H9 (cell line): Measurements from ENCODE around the gene UFM1. TPM values are rescaled to one million over a fixed set of nuclear protein-coding genes. Genes with fewer than 3 reads are reported as not detected.

Experiments
- DNase-seq: peaks from one replicate; pipeline ENCODE4 v3.0.0-alpha.2; 2017
- H2AFZ ChIP-seq: one replicate; pipeline ENCODE4 v1.6.1; 2013; ENCODE audit warnings: mild to moderate bottlenecking, low read length, control low read depth, moderate library complexity
- H2AK5ac ChIP-seq: 2 replicates; pipeline ENCODE4 v1.6.1; 2013; ENCODE audit warnings: low read length, control low read depth, mixed read lengths; ENCODE audit not compliant: insufficient read length
- H2BK120ac ChIP-seq: one replicate; pipeline ENCODE4 v1.6.1; 2013; ENCODE audit warnings: low read depth, mild to moderate bottlenecking, low read length, control low read depth, inconsistent platforms; ENCODE audit not compliant: poor library complexity, severe bottlenecking
- H2BK12ac ChIP-seq: 2 replicates; pipeline ENCODE4 v1.6.1; 2013; ENCODE audit warnings: low read length, control low read depth, mixed read lengths, low read depth; ENCODE audit not compliant: insufficient read length
- H2BK15ac ChIP-seq: 2 replicates; pipeline ENCODE4 v1.6.1; 2013; ENCODE audit warnings: low read depth, low read length, control low read depth
- H2BK20ac ChIP-seq: one replicate; pipeline ENCODE4 v1.6.1; 2013; ENCODE audit warnings: low read depth, mild to moderate bottlenecking, low read length, control low read depth, inconsistent platforms; ENCODE audit not compliant: poor library complexity, severe bottlenecking
- H2BK5ac ChIP-seq: 2 replicates; pipeline ENCODE4 v1.6.1; 2013; ENCODE audit warnings: low read length, control low read depth, mixed read lengths; ENCODE audit not compliant: insufficient read length
- H3K14ac ChIP-seq: 2 replicates; pipeline ENCODE4 v1.6.1; 2013; ENCODE audit warnings: low read length, control low read depth; ENCODE audit not compliant: insufficient read depth
- H3K18ac ChIP-seq: 2 replicates; pipeline ENCODE4 v1.6.1; 2013; ENCODE audit warnings: low read depth, mild to moderate bottlenecking, mixed read lengths, low read length, control low read depth; ENCODE audit not compliant: insufficient read length
- H3K23ac ChIP-seq: 2 replicates; pipeline ENCODE4 v1.6.1; 2013; ENCODE audit warnings: low read length, control low read depth, mixed read lengths, low read depth; ENCODE audit not compliant: insufficient read length
- H3K23me2 ChIP-seq: 2 replicates; pipeline ENCODE4 v1.6.1; 2013; ENCODE audit warnings: low read depth, mild to moderate bottlenecking, mixed read lengths, low read length, control low read depth; ENCODE audit not compliant: insufficient read length, poor library complexity, severe bottlenecking
- H3K27ac ChIP-seq: 2 replicates; pipeline ENCODE4 v1.5.1; 2013; ENCODE audit warnings: low read length, control low read depth, mixed read lengths, low read depth; ENCODE audit not compliant: insufficient read length
- H3K27me3 ChIP-seq: 2 replicates; pipeline ENCODE4 v1.6.1; 2013; ENCODE audit warnings: low read length, control low read depth, inconsistent platforms; ENCODE audit not compliant: insufficient read depth
- H3K4ac ChIP-seq: 2 replicates; pipeline ENCODE4 v1.6.1; 2013; ENCODE audit warnings: low read depth, mild to moderate bottlenecking, control low read depth, inconsistent platforms, low read length, moderate library complexity
- H3K4me1 ChIP-seq: 2 replicates; pipeline ENCODE4 v1.6.1; 2013; ENCODE audit warnings: low read length, control low read depth, inconsistent platforms; ENCODE audit not compliant: insufficient read depth
- H3K4me2 ChIP-seq: 2 replicates; pipeline ENCODE4 v1.6.1; 2013; ENCODE audit warnings: low read length, control low read depth, mixed read lengths; ENCODE audit not compliant: insufficient read length, insufficient read depth
- H3K56ac ChIP-seq: 2 replicates; pipeline ENCODE4 v1.6.1; 2013; ENCODE audit warnings: low read depth, mild to moderate bottlenecking, mixed read lengths, low read length, control low read depth; ENCODE audit not compliant: insufficient read length
- H3K79me1 ChIP-seq: 2 replicates; pipeline ENCODE4 v1.6.1; 2013; ENCODE audit warnings: low read depth, mild to moderate bottlenecking, moderate library complexity, low read length, control low read depth, inconsistent platforms; ENCODE audit not compliant: insufficient read depth, poor library complexity, severe bottlenecking
- H3K79me2 ChIP-seq: 2 replicates; pipeline ENCODE4 v1.6.1; 2013; ENCODE audit warnings: low read length, control low read depth, inconsistent platforms; ENCODE audit not compliant: insufficient read depth
- H3K9ac ChIP-seq: 2 replicates; pipeline ENCODE4 v1.6.1; 2013; ENCODE audit warnings: low read length, control low read depth, mixed read lengths; ENCODE audit not compliant: insufficient read length; ENCODE audit errors: extremely low read depth
- H3K9me3 ChIP-seq: one replicate; pipeline ENCODE4 v1.6.1; 2013; ENCODE audit warnings: low read depth, low read length, inconsistent platforms; ENCODE audit not compliant: control insufficient read depth
- H3T11ph ChIP-seq: one replicate; pipeline ENCODE4 v1.6.1; 2013; ENCODE audit warnings: mild to moderate bottlenecking, low read length, control low read depth, inconsistent platforms
- H4K20me1 ChIP-seq: one replicate; pipeline ENCODE4 v1.6.1; 2013; ENCODE audit not compliant: control insufficient read depth, insufficient read length, insufficient read depth
- H4K5ac ChIP-seq: 2 replicates; pipeline ENCODE4 v1.6.1; 2013; ENCODE audit warnings: low read depth, mild to moderate bottlenecking, mixed read lengths, low read length, control low read depth; ENCODE audit not compliant: insufficient read length
- H4K8ac ChIP-seq: replicated peaks from 2 replicates; pipeline ENCODE4 v1.6.1; 2013; ENCODE audit warnings: low read length, control low read depth, mixed read lengths, low read depth; ENCODE audit not compliant: insufficient read length
- H4K91ac ChIP-seq: 2 replicates; pipeline ENCODE4 v1.6.1; 2013; ENCODE audit warnings: low read depth, mild to moderate bottlenecking, moderate library complexity, mixed read lengths, low read length, control low read depth; ENCODE audit not compliant: insufficient read length
- H3K27ac Mint-ChIP-seq, 3 experiments: 2 replicates in 2 of 3; 3 replicates in 1 of 3; pipeline ENCODE4 v1.8.0; 2020 to 2021; ENCODE audit warnings: mixed read lengths in 3 of 3, mild to moderate bottlenecking in 1 of 3, moderate library complexity in 1 of 3
- H3K27me3 Mint-ChIP-seq: 2 replicates; pipeline ENCODE4 v1.8.0; 2021; ENCODE audit warnings: low read depth, mild to moderate bottlenecking, moderate library complexity, mixed read lengths
- H3K36me3 Mint-ChIP-seq, 3 experiments: 2 replicates in 2 of 3; 3 replicates in 1 of 3; pipeline ENCODE4 v1.8.0; 2020 to 2021; ENCODE audit warnings: low read depth in 3 of 3, mixed read lengths in 3 of 3; ENCODE audit not compliant: insufficient read depth in 1 of 3
- H3K4me1 Mint-ChIP-seq, 2 experiments: 2 replicates each; pipeline ENCODE4 v1.8.0; 2020; ENCODE audit warnings: mixed read lengths in 2 of 2
- H3K4me3 Mint-ChIP-seq, 2 experiments: 2 replicates in 1 of 2; 3 replicates in 1 of 2; pipeline ENCODE4 v1.8.0; 2020 to 2021; ENCODE audit warnings: mild to moderate bottlenecking in 2 of 2, mixed read lengths in 2 of 2, moderate library complexity in 1 of 2
- H3K9me3 Mint-ChIP-seq, 2 experiments: 2 replicates in 1 of 2; 3 replicates in 1 of 2; pipeline ENCODE4 v1.8.0; 2020; ENCODE audit warnings: mild to moderate bottlenecking in 2 of 2, mixed read lengths in 2 of 2, moderate library complexity in 1 of 2
- WGBS: extraction: QIAGEN DNeasy Blood & Tissue Kit; methylation state at CpG from one replicate; pipeline ENCODE4 v1.1.7; 2013; ENCODE audit warnings: missing lambda C conversion rate, low lambda C conversion rate, mixed read lengths; ENCODE audit not compliant: insufficient read length; ENCODE audit errors: extremely low coverage; 5-methylcytosine and 5-hydroxymethylcytosine counted together
- long read RNA-seq: library from polyadenylated mRNA; unstranded; transcript quantifications from one replicate; pipeline ENCODE4 v2.0.0, GENCODE V29; 2020
- total RNA-seq: library from RNA; stranded (reverse); gene quantifications from 2 replicates; pipeline ENCODE4 v1.2.1, GENCODE V29; 2021
- TF ChIP-seq, protein P1 (sequence below): fragments of 200-600 bp; sonication (generic); conservative IDR thresholded peaks from 3 replicates; pipeline ENCODE4 v1.8.0; 2021; ENCODE audit warnings: antibody characterized with exemption, mild to moderate bottlenecking

Gene UFM1
- total RNA-seq: 54.6 and 57.3 TPM in 2 replicates
- long read RNA-seq, transcript UFM1-205 (3 exons, 777 nt): minor isoform, 19 of 393 reads
- long read RNA-seq, transcript UFM1-202 (6 exons, 846 nt): minor isoform, 5 of 393 reads
- long read RNA-seq, transcript UFM1-201 (6 exons, 3,138 nt): major isoform, 328 of 393 reads
- long read RNA-seq, partial matches to known transcripts: 12 of 393 reads
- long read RNA-seq, other reads (novel, unspliced or antisense): 28 of 393 reads

- Mint-ChIP-seq H3K4me1 (peaks cover 46 to 51% of the 10 kb centered on the region in 2 experiments), H3K9me3 (no peaks in the 10 kb centered on the region), H3K27ac (peak within 1 kb of the TSS; percentile 88 to 99 (median 98)), H3K27me3 (no peaks in the 10 kb centered on the region), H3K4me3 (peak within 1 kb of the TSS; percentile 99 to 100), H3K36me3 (peaks cover 3 to 21% (median 9%) of the 10 kb centered on the region in 3 experiments; a peak in 5 of 7 replicates)
- H3K9me3 ChIP-seq: no peaks in the 10 kb centered on the region
- peaks cover 2% of the 10 kb centered on the region; the same call in 1 of the 2 replicates for H3K4me1 ChIP-seq
- TF ChIP-seq, protein P1, sequence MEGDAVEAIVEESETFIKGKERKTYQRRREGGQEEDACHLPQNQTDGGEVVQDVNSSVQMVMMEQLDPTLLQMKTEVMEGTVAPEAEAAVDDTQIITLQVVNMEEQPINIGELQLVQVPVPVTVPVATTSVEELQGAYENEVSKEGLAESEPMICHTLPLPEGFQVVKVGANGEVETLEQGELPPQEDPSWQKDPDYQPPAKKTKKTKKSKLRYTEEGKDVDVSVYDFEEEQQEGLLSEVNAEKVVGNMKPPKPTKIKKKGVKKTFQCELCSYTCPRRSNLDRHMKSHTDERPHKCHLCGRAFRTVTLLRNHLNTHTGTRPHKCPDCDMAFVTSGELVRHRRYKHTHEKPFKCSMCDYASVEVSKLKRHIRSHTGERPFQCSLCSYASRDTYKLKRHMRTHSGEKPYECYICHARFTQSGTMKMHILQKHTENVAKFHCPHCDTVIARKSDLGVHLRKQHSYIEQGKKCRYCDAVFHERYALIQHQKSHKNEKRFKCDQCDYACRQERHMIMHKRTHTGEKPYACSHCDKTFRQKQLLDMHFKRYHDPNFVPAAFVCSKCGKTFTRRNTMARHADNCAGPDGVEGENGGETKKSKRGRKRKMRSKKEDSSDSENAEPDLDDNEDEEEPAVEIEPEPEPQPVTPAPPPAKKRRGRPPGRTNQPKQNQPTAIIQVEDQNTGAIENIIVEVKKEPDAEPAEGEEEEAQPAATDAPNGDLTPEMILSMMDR: no peak
- H3K79me1 ChIP-seq: peaks cover 2% of the 10 kb centered on the region
- H3T11ph ChIP-seq: no peak within 1 kb of the TSS
- H3K27me3 ChIP-seq: no peaks in the 10 kb centered on the region
- H2BK12ac ChIP-seq: no peak within 1 kb of the TSS
- H4K8ac ChIP-seq: no peak within 1 kb of the TSS
- peak within 1 kb of the TSS; percentile 59 for H3K18ac ChIP-seq
- H2BK5ac ChIP-seq: peak within 1 kb of the TSS; percentile 48
- H3K23ac ChIP-seq: no peak within 1 kb of the TSS
- peaks cover 5% of the 10 kb centered on the region; the same call in 1 of the 2 replicates for H3K79me2 ChIP-seq
- peak within 1 kb of the TSS; percentile 27 for H2AFZ ChIP-seq
- H3K9ac ChIP-seq: peak within 1 kb of the TSS; percentile 79
- no peak within 1 kb of the TSS for H3K4ac ChIP-seq
- no peak within 1 kb of the TSS for H2BK20ac ChIP-seq
- no peak within 1 kb of the TSS for H4K91ac ChIP-seq
- no peak within 1 kb of the TSS for H4K5ac ChIP-seq
- H2BK120ac ChIP-seq: no peak within 1 kb of the TSS
- peak within 1 kb of the TSS; percentile 72 for H3K4me2 ChIP-seq
- H3K27ac ChIP-seq: no peak within 1 kb of the TSS
- DNase-seq: peak; percentile 96
- H3K56ac ChIP-seq: no peak within 1 kb of the TSS
- H2AK5ac ChIP-seq: no peak within 1 kb of the TSS
- H3K23me2 ChIP-seq: peaks cover 6% of the 10 kb centered on the region
- WGBS: no CpG with 5 or more reads among the region's 41 CpGs
- H4K20me1 ChIP-seq: no peaks in the 10 kb centered on the region
- no peak within 1 kb of the TSS for H2BK15ac ChIP-seq
- no peak within 1 kb of the TSS for H3K14ac ChIP-seq
Observed at GRCh38 chr13:38349390-38350113, at the start of gene UFM1. Gene UFM1 (plus strand): TSS chr13:38349851. CDS start chr13:38349920, 69 bp downstream.
